ENCODE data around the gene C12orf43.
"Not testable (repeated sequence)": the region's sequence is repeated elsewhere in the genome, so short reads cannot be mapped to it uniquely, and the experiment has no call there.

Gene C12orf43

GRCh38 chr12:121015825-121016766 is at the start of gene C12orf43:
Gene C12orf43, minus strand, starts transcription at chr12:121016487. Its CDS starts 13 bp downstream, at chr12:121016474.
- DNase-seq (ENCODE audit: low read depth in 1 of 2, low spot score in 1 of 2), result peak; percentile 82 to 84

GRCh38 chr12:121065345-121065744 is 49.1 kb upstream of the C12orf43 start:
- DNase-seq (ENCODE audit: low read depth in 1 of 2, low spot score in 1 of 2), result no peak

GRCh38 chr12:121064586-121064985 is 48.3 kb upstream of the C12orf43 start:
- not testable (repeated sequence) for DNase-seq (ENCODE audit: low read depth in 1 of 2, low spot score in 1 of 2)

GRCh38 chr12:121064116-121064515 is 47.8 kb upstream of the C12orf43 start:
- DNase-seq (ENCODE audit: low read depth in 1 of 2, low spot score in 1 of 2), result no peak

- no peak for DNase-seq (ENCODE audit: low read depth in 1 of 2, low spot score in 1 of 2)
These were observed 46.2 kb upstream of the C12orf43 start for GRCh38 chr12:121062391-121063045.

GRCh38 chr12:121061831-121062230 is 45.5 kb upstream of the C12orf43 start:
- DNase-seq (ENCODE audit: low read depth in 1 of 2, low spot score in 1 of 2), result no peak

GRCh38 chr12:121060149-121061001 is 44.1 kb upstream of the C12orf43 start:
- DNase-seq (ENCODE audit: low read depth in 1 of 2, low spot score in 1 of 2), result peak; percentile 22 to 25

- no peak for DNase-seq (ENCODE audit: low read depth in 1 of 2, low spot score in 1 of 2)
These were observed 43.0 kb upstream of the C12orf43 start for GRCh38 chr12:121059031-121059898.

- no peak for DNase-seq (ENCODE audit: low read depth in 1 of 2, low spot score in 1 of 2)
These were observed 41.5 kb upstream of the C12orf43 start for GRCh38 chr12:121057794-121058193.

- DNase-seq (ENCODE audit: low read depth in 1 of 2, low spot score in 1 of 2), result no peak
These were observed 37.4 kb upstream of the C12orf43 start for GRCh38 chr12:121053706-121054105.

- no peak for DNase-seq (ENCODE audit: low read depth in 1 of 2, low spot score in 1 of 2)
These were observed 34.4 kb upstream of the C12orf43 start for GRCh38 chr12:121050725-121051124.

GRCh38 chr12:121048442-121048841 is 32.2 kb upstream of the C12orf43 start:
- DNase-seq (ENCODE audit: low read depth in 1 of 2, low spot score in 1 of 2), result no peak

- not testable (repeated sequence) for DNase-seq (ENCODE audit: low read depth in 1 of 2, low spot score in 1 of 2)
These were observed 31.1 kb upstream of the C12orf43 start for GRCh38 chr12:121047400-121047799.

GRCh38 chr12:121043067-121043466 is 26.8 kb upstream of the C12orf43 start:
- no peak for DNase-seq (ENCODE audit: low read depth in 1 of 2, low spot score in 1 of 2)

- DNase-seq (ENCODE audit: low read depth in 1 of 2, low spot score in 1 of 2), result peak; percentile 15 to 42
These were observed 22.8 kb upstream of the C12orf43 start, which contains the start of gene OASL for GRCh38 chr12:121038861-121039668. Gene OASL, minus strand, starts transcription at chr12:121039246. Its CDS starts 275 bp downstream, at chr12:121038971.

- DNase-seq (ENCODE audit: low read depth in 1 of 2, low spot score in 1 of 2), result peak in 1 of 2 donors; percentile 16
These were observed 20.6 kb upstream of the C12orf43 start for GRCh38 chr12:121036810-121037326.

- DNase-seq (ENCODE audit: low read depth in 1 of 2, low spot score in 1 of 2), result no peak
These were observed 18.5 kb upstream of the C12orf43 start for GRCh38 chr12:121034616-121035305.

- DNase-seq (ENCODE audit: low read depth in 1 of 2, low spot score in 1 of 2), result peak; percentile 16 to 46
These were observed 17.5 kb upstream of the C12orf43 start for GRCh38 chr12:121033625-121034349.
